PC-9 (cell line): ENCODE data around the gene PBX1. TPM values are rescaled to one million over a fixed set of nuclear protein-coding genes. Genes with fewer than 3 reads are reported as not detected.

Experiments
- BruUV-seq: library from RNA; stranded (reverse); fragments of 400-500 nt; replicated peaks from 2 replicates; lab custom pipeline; 2021; lab: Mats Ljungman, UMichigan
- CTCF ChIA-PET: fragments of 300-600 bp; sonication (Branson Sonifier 250); formaldehyde crosslinking; loops from one replicate; lab custom pipeline; 2022; ENCODE audit warnings: antibody characterized with exemption; lab: Charles Lee
- POLR2A ChIA-PET: fragments of 300-600 bp; sonication (Branson Sonifier 250); formaldehyde crosslinking; loops from one replicate; lab custom pipeline; 2022; ENCODE audit warnings: antibody characterized with exemption; ENCODE audit not compliant: unreplicated experiment; lab: Charles Lee
- DNase-seq, 2 experiments: peaks; one replicate each; pipeline versions ENCODE4 v3.0.0 to v3.0.0-alpha.2; 2015 to 2022; ENCODE audit warnings: mixed read lengths in 1 of 2
- H2AFZ ChIP-seq: fragments of 200-600 bp; sonication (generic); 2 replicates; pipeline ENCODE4 v1.8.1; 2017; ENCODE audit warnings: antibody characterized with exemption
- H3F3A ChIP-seq: fragments of 200-600 bp; sonication (generic); 2 replicates; pipeline ENCODE4 v1.8.1; 2017; ENCODE audit warnings: antibody characterized with exemption, mild to moderate bottlenecking, low read depth; ENCODE audit not compliant: insufficient read depth
- H3K27ac ChIP-seq: fragments of 200-600 bp; sonication (generic); 2 replicates; pipeline ENCODE4 v1.6.1; 2016; ENCODE audit warnings: mixed run types
- H3K27me3 ChIP-seq: fragments of 200-600 bp; sonication (generic); 2 replicates; pipeline ENCODE4 v1.6.1; 2016; ENCODE audit warnings: low read depth, mixed run types; ENCODE audit not compliant: insufficient read depth
- H3K36me3 ChIP-seq: fragments of 200-600 bp; sonication (generic); 2 replicates; pipeline ENCODE4 v1.6.1; 2016; ENCODE audit warnings: low read depth, mixed run types
- H3K4me1 ChIP-seq: fragments of 200-600 bp; sonication (generic); replicated peaks from 2 replicates; pipeline ENCODE4 v1.6.1; 2016; ENCODE audit warnings: mixed run types; ENCODE audit not compliant: insufficient read depth
- H3K4me2 ChIP-seq: fragments of 200-600 bp; sonication (generic); 2 replicates; pipeline ENCODE4 v1.6.1; 2017; ENCODE audit warnings: mixed run types
- H3K4me3 ChIP-seq: fragments of 200-600 bp; sonication (generic); 2 replicates; pipeline ENCODE4 v1.6.1; 2016; ENCODE audit warnings: mixed run types
- H3K79me2 ChIP-seq: fragments of 200-600 bp; sonication (generic); 2 replicates; pipeline ENCODE4 v1.6.1; 2017; ENCODE audit warnings: low read depth, mixed run types
- H3K9me2 ChIP-seq: fragments of 200-600 bp; sonication (generic); 2 replicates; pipeline ENCODE4 v1.8.1; 2017; ENCODE audit warnings: mild to moderate bottlenecking; ENCODE audit not compliant: insufficient read depth
- H3K9me3 ChIP-seq: fragments of 200-600 bp; sonication (generic); 2 replicates; pipeline ENCODE4 v1.8.1; 2016; ENCODE audit warnings: low read depth; ENCODE audit not compliant: insufficient read depth
- H4K20me1 ChIP-seq: fragments of 200-600 bp; sonication (generic); 2 replicates; pipeline ENCODE4 v1.8.1; 2017; ENCODE audit not compliant: insufficient read depth
- EZH2 ChIP-seq: fragments of 200-600 bp; sonication (generic); IDR thresholded peaks from 2 replicates; pipeline ENCODE4 v1.8.0; 2017; ENCODE audit warnings: antibody characterized with exemption, low read depth
- intact Hi-C: fragments of 100-400 bp; cut with micrococcal nuclease; formaldehyde crosslinking; loops from one replicate; pipeline ENCODE4 v1.10.0; 2022; ENCODE audit not compliant: unreplicated experiment
- total RNA-seq: library from RNA; stranded (reverse); gene quantifications from 2 replicates; pipeline ENCODE4 v1.2.3, GENCODE V29; 2021
- TF ChIP-seq, protein P1 (sequence below): fragments of 200-600 bp; sonication (generic); conservative IDR thresholded peaks from 2 replicates; pipeline ENCODE4 v1.6.1; 2017; ENCODE audit warnings: mixed run types, antibody characterized with exemption, mild to moderate bottlenecking, moderate library complexity

Gene PBX1
- total RNA-seq, 1 experiment from 2014 or later: 57.7 TPM

- H3K9me2 ChIP-seq: no peaks in the 10 kb centered on the region
- H3K4me2 ChIP-seq: no peak overlapping the region
- H3K27ac ChIP-seq: no peak overlapping the region
- peaks cover 14% of the 10 kb centered on the region for H3K4me1 ChIP-seq
- H3K27me3 ChIP-seq: no peaks in the 10 kb centered on the region
- no peak for DNase-seq
- H3F3A ChIP-seq: peaks cover 11% of the 10 kb centered on the region; the same call in 1 of the 2 replicates
- intact Hi-C loops: no loop called here
- BruUV-seq: no TSS peak
- no peaks in the 10 kb centered on the region for H3K9me3 ChIP-seq
- CTCF ChIA-PET: no interaction called here
- H3K36me3 ChIP-seq: no peaks in the 10 kb centered on the region
- H2AFZ ChIP-seq: no peak overlapping the region
- no peaks in the 10 kb centered on the region for H4K20me1 ChIP-seq
- 0 out of 2 replicates have a peak, but pooled peaks cover 6% of the 10 kb centered on the region for H3K79me2 ChIP-seq
- POLR2A ChIA-PET: no interaction called here
- H3K4me3 ChIP-seq: no peak overlapping the region
- TF ChIP-seq EZH2: no peak
- TF ChIP-seq, protein P1, sequence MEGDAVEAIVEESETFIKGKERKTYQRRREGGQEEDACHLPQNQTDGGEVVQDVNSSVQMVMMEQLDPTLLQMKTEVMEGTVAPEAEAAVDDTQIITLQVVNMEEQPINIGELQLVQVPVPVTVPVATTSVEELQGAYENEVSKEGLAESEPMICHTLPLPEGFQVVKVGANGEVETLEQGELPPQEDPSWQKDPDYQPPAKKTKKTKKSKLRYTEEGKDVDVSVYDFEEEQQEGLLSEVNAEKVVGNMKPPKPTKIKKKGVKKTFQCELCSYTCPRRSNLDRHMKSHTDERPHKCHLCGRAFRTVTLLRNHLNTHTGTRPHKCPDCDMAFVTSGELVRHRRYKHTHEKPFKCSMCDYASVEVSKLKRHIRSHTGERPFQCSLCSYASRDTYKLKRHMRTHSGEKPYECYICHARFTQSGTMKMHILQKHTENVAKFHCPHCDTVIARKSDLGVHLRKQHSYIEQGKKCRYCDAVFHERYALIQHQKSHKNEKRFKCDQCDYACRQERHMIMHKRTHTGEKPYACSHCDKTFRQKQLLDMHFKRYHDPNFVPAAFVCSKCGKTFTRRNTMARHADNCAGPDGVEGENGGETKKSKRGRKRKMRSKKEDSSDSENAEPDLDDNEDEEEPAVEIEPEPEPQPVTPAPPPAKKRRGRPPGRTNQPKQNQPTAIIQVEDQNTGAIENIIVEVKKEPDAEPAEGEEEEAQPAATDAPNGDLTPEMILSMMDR: no peak
These were observed 181.1 kb downstream of the PBX1 start for GRCh38 chr1:164740000-164740526.

DNA sequence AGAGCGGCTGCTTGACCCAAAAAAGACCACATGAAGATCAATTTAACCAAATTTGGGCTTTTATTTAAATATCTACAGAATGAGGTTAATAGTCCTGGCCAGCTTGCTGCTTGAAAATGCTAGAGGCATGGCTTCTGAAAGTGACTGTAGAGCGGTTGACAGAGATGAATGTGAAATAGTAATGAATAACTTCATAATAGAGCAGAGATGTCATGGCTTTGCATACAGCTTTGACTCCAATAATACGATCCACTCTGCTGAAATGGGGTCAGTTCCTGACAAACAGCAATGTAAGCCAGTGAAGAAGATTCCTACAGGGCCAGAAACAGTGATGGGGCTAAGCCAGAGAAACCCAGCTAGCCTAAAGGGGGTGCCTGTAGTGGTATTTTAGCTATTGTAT is 183.8 kb downstream of the PBX1 start:
- H3K79me2 ChIP-seq: 0 out of 2 replicates have a peak, but pooled peaks cover 3% of the 10 kb centered on the region
- H3K9me2 ChIP-seq: no peaks in the 10 kb centered on the region
- no peak overlapping the region for H3K4me2 ChIP-seq
- intact Hi-C loops: no loop called here
- BruUV-seq: no TSS peak
- no peak overlapping the region for H3K4me3 ChIP-seq
- ChIA-PET CTCF (no interaction called here), POLR2A (no interaction called here)
- peaks cover 12% of the 10 kb centered on the region for H3F3A ChIP-seq
- no peaks in the 10 kb centered on the region for H3K9me3 ChIP-seq
- no peaks in the 10 kb centered on the region for H4K20me1 ChIP-seq
- no peaks in the 10 kb centered on the region for H3K27me3 ChIP-seq
- no peak for DNase-seq
- H2AFZ ChIP-seq: no peak overlapping the region
- peaks cover 20% of the 10 kb centered on the region for H3K4me1 ChIP-seq
- TF ChIP-seq EZH2: no peak
- TF ChIP-seq, protein P1: no peak
- no peaks in the 10 kb centered on the region for H3K36me3 ChIP-seq
- no peak overlapping the region for H3K27ac ChIP-seq

- intact Hi-C loops: no loop called here
- TF ChIP-seq, protein P1: no peak
- TF ChIP-seq EZH2: no peak
- ChIA-PET CTCF (no interaction called here), POLR2A (no interaction called here)
- H3K4me1 ChIP-seq: peaks cover 33% of the 10 kb centered on the region
- 0 out of 2 replicates have a peak, but pooled peaks cover 3% of the 10 kb centered on the region for H3K79me2 ChIP-seq
- peaks cover 25% of the 10 kb centered on the region for H3F3A ChIP-seq
- no peak overlapping the region for H3K27ac ChIP-seq
- H3K4me3 ChIP-seq: no peak overlapping the region
- no peaks in the 10 kb centered on the region for H3K9me2 ChIP-seq
- H3K27me3 ChIP-seq: no peaks in the 10 kb centered on the region
- H3K4me2 ChIP-seq: no peak overlapping the region
- no peaks in the 10 kb centered on the region for H4K20me1 ChIP-seq
- no peaks in the 10 kb centered on the region for H3K36me3 ChIP-seq
- BruUV-seq: no TSS peak
- no peak overlapping the region for H2AFZ ChIP-seq
- no peaks in the 10 kb centered on the region for H3K9me3 ChIP-seq
- DNase-seq: no peak
These were observed 185.0 kb downstream of the PBX1 start for GRCh38 chr1:164743976-164744375.
